ENCODE data around the gene KDM3A. TPM values are rescaled to one million over a fixed set of nuclear protein-coding genes. Genes with fewer than 3 reads are reported as not detected.

The KDM3A gene
- total and polyA plus RNA-seq, 9 of the 15 experiments (the other 6 are each of a cell fraction or from before 2014, with no cell fraction given), result 7.5 to 95.4 (median 24.8) TPM

GRCh38 chr2:86523491-86523890 is 82.3 kb downstream of the KDM3A start:
- no TSS peak for BruUV-seq (replicated peaks)
- FAIRE-seq (no peak), DNase-seq (ENCODE audit: extremely low read depth in 1 of 4, low spot score in 3 of 4) (no peak), ATAC-seq (no peak)
- no peaks in the 10 kb centered on the region for H4K20me1 ChIP-seq (replicated peaks; ENCODE audit: control insufficient read depth, insufficient read depth, low read length)
- H3K79me2 ChIP-seq (ENCODE audit: control insufficient read depth, insufficient read depth, low read length), result no peaks in the 10 kb centered on the region
- no peak overlapping the region for H3K9ac ChIP-seq (ENCODE audit: insufficient read depth in 1 of 2, low read depth in 2 of 2, low read length in 2 of 2)
- no peak overlapping the region for H3K4me3 ChIP-seq
- H3K27ac ChIP-seq (ENCODE audit: extremely low read depth, low read depth, low read length), result no peak overlapping the region
- H3K36me3 ChIP-seq (ENCODE audit: control insufficient read depth, insufficient read depth, low read length), result peaks cover 3% of the 10 kb centered on the region; the same call in 1 of the 3 replicates
- in situ Hi-C loops (cut with MboI) (no loop called here), intact Hi-C loops (cut with micrococcal nuclease) (no loop called here)
- 67% methylated on average over 4 of the region's 4 CpGs for WGBS (ENCODE audit: insufficient coverage, low coverage, missing lambda C conversion rate)
- H3K9me3 ChIP-seq (replicated peaks; ENCODE audit: control insufficient read depth, insufficient read depth, low read depth, low read length), result no peaks in the 10 kb centered on the region; the same call in 1 of the 2 replicates
- POLR2A ChIA-PET, result no interaction called here
- H3K4me2 ChIP-seq (ENCODE audit: insufficient read depth, low read length), result no peak overlapping the region
- H3K9me1 ChIP-seq (ENCODE audit: control insufficient read depth, insufficient read depth, low read length), result no peaks in the 10 kb centered on the region
- H3K4me1 ChIP-seq (replicated peaks in 1 of 2; ENCODE audit: control insufficient read depth in 2 of 2, insufficient read depth in 2 of 2, low read length in 2 of 2), result no peaks in the 10 kb centered on the region
- no peak overlapping the region for H2AFZ ChIP-seq (ENCODE audit: low read depth, low read length)
- no peaks in the 10 kb centered on the region for H3K27me3 ChIP-seq (ENCODE audit: control insufficient read depth in 2 of 2, insufficient read depth in 2 of 2, low read length in 2 of 2)
- CTCF ChIA-PET (ENCODE audit: low intra/inter-chr PET ratio), result no interaction called here
- TF ChIP-seq ZFP91 (CRISPR knock-in tag; IDR thresholded peaks at IDR 0.05) (no peak), DNMT1 (IDR thresholded peaks at IDR 0.05) (no peak), SAFB (IDR thresholded peaks at IDR 0.05; ENCODE audit: borderline replicate concordance, low read depth, low read length) (no peak), ZBTB40 (IDR thresholded peaks at IDR 0.05) (no peak), ZBTB40 (CRISPR knock-in tag; IDR thresholded peaks at IDR 0.05) (no peak), ZEB2 (IDR thresholded peaks at IDR 0.05) (no peak), GATA2 (CRISPR knock-in tag; IDR thresholded peaks at IDR 0.05) (no peak), TEAD1 (CRISPR knock-in tag; IDR thresholded peaks at IDR 0.05) (no peak), CHD4 (IDR thresholded peaks at IDR 0.05; ENCODE audit: insufficient read depth, insufficient replicate concordance, low read depth, low read length, poor library complexity, severe bottlenecking) (no peak), JUN (IDR thresholded peaks at IDR 0.05; ENCODE audit: borderline replicate concordance, low read depth, low read length) (no peak), JUN (CRISPR knock-in tag; IDR thresholded peaks at IDR 0.05; ENCODE audit: borderline replicate concordance) (no peak), GTF2F1 (IDR thresholded peaks at IDR 0.05; ENCODE audit: low read depth, low read length) (no peak)
- TF ChIP-seq, protein P1, sequence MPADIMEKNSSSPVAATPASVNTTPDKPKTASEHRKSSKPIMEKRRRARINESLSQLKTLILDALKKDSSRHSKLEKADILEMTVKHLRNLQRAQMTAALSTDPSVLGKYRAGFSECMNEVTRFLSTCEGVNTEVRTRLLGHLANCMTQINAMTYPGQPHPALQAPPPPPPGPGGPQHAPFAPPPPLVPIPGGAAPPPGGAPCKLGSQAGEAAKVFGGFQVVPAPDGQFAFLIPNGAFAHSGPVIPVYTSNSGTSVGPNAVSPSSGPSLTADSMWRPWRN (IDR thresholded peaks at IDR 0.05; ENCODE audit: low read depth), result no peak
